Activated CD4-positive, alpha-beta T cell treated with anti-CD3 and anti-CD28 coated beads, Interleukin-2, Interleukin-4, amounts not matched to agents 100 ng/mL and 50 ng/mL, durations not matched to agents 16 hours and 8 hours (primary cell): Measurements from ENCODE around the gene CABP4.

Experiments
- DNase-seq: peaks from one replicate; pipeline ENCODE4 v3.0.0-alpha.2; 2020; ENCODE audit warnings: low spot score

The CABP4 gene

DNA sequence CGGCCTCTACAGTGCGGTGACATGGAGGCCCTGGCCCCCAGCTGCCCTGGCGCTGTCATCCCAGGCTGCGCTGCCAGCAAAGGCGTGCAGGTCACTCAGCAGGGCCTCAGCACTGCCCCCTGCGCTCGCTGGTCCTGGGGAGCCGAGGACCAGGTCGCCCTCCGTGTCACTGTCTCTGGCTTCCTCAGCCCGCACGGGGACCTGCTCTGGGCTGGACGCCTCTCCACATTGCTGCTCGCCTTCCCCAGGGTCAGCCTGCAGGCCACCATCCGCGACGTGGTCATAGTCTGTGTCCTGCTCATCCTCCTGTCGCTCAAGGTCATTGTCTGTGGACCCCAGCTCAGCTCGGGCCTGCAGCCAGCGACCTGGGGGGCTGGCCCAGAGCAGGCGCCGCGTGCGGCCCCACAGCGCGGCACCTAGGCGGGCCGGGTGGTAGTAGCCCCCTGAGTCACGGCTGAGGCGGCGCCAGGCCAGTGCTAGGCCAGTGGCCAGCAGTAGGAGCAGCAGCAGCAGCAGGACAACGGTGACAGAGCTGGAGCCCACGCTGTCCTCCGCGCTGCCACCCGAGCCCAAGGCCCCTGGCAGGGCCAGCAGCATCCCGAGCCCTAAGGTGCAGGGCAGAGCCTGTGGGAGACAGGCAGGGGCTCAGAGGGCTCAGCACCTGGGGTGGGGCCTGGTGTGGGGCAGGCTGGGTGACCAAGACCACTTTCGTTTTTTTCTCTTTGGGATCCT, 19.3 kb upstream of the CABP4 start:
- no peak for DNase-seq

DNA sequence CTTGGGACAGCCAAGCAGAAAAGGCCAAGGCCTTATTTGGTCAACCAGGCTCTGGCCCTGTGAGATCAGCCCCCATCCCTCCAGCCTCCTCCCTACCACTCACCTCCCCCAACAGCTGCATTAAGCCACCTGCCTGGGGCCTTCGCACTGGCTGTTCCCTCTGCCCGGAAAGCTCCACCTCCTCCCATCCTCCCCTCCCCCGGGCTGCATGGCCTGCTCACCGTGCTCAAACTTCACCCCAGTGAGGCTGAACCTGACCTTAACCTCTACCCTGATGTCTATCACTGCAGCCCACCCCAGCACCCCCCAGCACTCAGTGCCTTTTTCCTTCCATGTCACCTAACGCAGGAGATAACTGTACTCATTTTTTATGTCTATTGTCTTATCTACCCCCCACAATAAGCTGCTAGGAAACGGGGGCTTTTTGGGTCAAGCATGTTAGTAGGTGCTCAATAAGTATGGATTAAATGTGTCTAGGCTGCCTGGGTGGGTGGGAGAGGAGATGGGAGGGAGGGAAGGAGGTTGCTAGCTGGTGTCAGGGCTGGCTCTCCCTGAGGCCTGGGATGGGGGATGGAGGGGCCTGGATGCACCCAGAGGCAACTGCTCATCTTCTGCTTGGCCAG, 18.6 kb upstream of the CABP4 start:
- peak; percentile 89 for DNase-seq

DNA sequence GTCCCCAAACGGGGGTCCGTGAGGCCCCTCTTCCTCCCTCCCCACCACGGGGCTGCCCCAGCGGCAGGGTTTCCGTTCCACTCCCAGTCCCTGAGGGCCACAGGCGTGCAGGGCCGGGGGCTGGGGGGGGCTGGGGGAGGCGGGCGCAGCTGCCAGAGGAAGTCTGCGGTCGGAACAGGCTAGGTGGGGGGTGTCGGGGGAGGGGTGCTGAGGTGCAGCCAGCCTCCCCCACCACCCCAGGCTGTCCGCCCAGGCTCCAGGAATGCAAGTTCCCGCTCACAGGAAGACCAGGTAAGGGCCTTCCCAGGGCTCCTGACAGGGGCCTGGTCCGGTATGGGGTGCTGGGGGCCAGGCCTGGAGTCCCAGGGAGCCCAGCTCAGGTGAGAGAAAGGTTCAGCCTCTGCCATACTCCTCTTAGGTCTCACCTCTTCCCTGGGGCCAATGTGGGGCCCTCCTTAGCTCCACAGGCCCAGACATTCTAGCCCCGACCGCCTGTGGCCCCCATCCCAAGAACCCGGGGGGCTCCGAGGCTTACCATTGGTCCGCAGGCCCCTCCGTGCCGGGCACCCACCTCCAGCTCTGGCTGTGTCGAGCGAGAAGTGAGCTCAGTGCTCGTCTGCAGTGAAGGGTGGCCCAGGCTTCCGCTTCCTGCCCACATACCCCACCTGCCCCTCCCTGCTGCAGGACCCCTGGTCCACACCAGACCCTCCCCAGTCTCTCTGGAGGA, 17.9 kb upstream of the CABP4 start, which contains the start of gene PTPRCAP:
PTPRCAP (minus strand) TSS at position 601 of the 727 bp plus-strand sequence; CDS start at position 538, 63 bp downstream.
- peak; percentile 77 for DNase-seq

DNA sequence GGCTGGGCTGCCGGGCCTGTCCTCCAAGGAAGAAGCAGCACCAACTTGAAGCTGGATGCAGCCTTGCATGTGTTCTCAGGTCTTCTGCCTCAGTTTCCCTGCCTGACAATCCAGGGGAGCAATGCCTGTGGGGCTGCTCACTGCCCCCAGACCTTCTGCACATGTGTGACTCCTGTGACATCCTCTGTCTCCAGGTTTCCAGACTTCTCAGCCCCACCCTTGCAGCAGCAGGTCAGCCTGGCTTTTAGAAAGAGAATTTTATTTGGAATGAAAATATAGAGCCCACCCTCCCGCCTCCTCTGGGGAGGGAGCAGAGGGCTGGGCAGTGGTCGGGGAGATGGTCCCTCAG, 17.4 kb upstream of the CABP4 start:
- no peak for DNase-seq

DNA sequence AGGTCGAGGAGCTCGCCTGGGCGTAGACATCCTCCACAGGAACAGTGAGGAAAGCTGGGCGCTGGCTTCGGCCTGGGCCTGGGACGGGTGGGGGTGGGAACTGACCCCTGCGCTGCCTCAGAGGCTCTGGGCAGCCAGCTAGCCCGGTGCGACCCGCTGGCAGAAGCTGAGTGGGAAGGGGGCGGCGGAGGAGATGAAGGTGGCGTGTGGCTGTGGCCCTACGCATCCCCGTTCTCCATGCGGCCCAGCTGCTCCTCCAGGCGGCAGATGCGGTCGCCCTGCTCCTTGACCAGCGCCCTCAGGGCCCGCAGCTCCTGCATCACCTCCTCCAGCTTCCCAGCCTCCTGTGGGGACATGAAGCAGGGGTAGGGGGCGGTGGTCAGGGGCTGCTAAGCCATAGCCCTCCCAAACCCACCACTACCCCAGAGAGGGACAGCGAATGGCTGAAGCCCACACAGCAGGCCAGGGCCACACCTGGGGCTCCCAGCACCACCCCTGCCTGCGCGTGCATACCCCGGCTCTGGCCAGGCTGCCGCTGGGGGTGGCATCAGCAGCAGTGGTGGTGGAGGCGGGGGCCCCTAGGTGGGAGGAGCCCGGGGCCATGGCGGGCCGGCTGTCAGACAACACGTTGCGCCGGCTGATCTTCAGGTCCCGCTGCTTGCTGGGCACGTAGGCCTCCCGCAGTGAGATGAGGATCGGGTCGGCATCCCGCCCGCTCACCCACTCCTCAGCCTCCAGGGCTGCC, 16.8 kb upstream of the CABP4 start:
- DNase-seq: peak; percentile 88

DNA sequence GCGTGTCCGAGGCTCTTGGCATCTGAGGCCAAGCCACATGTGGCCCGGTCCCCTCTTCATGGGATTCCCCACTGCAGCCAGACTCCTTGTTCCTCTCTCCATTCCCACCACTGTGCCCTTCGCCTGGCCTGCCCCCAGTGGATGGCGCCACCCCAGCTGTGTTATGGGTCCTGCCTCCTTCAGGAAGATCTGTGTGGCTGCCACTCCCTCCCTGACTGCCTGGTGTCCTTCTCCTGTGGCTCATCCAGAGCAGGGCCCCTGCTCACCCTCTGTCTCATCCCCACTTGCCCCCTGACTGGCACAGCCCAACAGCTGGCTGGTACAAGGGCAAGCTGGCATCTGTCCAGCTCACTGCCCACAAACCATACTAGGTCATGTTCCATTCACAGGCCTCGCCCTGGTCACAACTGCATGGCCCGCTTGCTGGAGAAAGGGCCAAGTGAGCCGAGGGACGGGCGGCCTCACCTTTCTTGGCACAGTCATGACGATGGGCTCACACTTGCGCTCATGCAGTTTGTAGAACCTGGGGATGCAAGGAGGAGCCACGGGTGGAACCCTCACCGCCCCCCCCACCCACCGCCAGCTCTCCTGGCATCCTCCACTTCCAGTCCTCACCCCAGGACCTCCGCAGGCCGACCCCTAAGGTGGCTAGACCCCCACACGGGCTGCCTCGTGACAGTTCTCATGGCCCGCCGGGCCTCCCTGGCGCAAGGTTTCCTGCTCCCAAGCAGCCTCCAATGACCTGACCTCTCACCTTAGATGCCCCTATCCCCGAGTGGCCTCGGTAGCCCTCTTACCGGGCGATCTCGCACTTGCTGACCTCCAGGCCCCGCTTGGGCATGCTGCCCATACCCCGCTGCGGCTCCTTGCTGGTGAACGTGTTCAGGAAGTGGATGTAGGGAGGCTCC, 15.6 kb upstream of the CABP4 start:
- no peak for DNase-seq

DNA sequence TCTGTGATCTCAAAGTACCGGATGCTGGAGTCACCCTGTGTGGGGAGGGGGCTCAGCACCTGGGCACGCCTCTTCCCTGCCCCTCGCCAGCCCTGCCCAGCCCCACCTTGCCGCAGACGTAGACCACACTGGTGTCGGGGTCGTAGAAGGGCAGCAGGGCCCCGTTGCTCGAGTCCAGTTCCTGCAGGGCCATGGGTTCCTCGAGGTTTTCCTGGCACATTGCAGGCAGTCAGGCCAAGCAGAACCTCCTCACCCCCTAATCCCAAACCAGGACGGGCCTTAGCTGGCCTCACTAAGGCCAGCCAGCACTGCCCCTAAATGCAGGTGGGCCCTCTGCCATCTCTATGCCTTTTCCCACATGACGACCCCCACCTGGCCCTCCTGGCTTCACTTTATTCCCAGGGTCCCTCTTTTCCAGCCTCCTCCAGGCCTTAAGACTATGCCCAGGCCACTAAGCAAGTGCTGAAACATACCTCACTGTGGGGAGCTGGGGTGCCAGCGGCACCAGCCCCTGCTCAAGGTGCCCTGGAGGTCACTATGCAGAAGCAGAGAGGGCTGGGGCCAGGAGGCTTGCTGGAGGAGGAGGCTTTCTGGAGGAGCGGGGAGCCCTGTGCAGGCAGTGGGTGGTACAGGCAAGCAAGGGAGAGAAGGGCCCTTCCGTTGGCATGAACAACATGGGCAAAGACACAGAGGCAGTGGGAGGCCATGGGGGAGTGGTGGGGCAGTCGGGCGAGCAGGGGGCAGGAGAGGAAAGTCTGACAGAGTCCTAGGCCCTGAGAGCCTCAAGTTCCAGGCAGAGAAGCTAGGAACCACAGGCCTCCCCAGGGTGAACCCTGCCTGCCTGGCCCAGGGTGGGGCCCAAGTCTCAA, 14.7 kb upstream of the CABP4 start:
- DNase-seq: no peak

DNA sequence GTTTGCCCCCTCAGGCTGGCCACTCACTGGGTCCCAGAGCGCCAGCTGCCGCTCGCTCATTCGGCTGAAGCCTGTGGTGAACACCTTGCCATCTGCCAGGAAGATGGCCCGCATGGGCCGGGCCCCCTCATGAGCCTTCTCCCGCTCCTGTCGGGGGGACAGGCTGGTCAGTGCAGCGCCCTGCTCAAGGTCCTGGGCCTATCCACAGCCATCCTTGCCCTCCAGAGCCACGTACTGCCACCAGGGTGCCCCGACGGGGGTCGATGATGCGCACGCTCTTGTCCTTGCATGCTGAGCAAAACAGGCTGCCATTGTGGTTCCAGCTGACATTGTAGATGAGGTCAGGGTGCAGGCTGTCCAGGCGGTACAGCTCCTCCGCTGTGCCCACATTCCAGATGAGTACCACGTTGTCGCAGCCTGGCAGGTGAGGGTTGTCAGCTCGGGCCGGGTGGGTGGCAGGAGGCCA, 14.0 kb upstream of the CABP4 start:
- no peak for DNase-seq

DNA sequence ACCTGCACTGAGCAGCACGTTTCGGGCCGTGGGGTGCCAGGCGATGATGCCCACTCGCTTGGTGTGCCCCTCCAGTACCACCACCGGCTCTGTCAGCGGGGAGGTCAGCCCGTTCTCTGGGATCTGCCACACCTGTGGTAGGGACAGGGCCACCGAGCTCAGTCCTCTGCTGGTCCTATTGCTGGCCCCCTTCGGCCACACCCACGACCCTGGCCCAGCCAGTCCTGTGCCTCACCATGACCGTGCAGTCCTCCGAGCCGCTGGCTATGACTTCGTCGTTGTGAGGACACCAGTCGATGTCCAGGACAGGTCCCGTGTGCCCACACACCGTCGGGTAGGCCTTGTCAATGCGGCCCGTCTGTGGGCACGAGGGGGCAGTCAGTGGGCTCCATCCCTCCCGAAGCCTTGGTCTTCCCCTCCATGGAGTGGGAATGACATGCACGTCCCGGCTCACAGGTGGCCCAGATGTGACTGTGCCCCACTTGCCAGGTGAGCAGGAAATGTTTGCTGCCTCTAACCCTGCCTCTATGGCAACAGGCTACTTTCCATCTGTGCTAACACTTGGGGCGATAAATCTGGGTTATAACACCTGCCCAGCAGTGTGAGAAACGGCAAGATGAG, 13.3 kb upstream of the CABP4 start:
- no peak for DNase-seq

DNA sequence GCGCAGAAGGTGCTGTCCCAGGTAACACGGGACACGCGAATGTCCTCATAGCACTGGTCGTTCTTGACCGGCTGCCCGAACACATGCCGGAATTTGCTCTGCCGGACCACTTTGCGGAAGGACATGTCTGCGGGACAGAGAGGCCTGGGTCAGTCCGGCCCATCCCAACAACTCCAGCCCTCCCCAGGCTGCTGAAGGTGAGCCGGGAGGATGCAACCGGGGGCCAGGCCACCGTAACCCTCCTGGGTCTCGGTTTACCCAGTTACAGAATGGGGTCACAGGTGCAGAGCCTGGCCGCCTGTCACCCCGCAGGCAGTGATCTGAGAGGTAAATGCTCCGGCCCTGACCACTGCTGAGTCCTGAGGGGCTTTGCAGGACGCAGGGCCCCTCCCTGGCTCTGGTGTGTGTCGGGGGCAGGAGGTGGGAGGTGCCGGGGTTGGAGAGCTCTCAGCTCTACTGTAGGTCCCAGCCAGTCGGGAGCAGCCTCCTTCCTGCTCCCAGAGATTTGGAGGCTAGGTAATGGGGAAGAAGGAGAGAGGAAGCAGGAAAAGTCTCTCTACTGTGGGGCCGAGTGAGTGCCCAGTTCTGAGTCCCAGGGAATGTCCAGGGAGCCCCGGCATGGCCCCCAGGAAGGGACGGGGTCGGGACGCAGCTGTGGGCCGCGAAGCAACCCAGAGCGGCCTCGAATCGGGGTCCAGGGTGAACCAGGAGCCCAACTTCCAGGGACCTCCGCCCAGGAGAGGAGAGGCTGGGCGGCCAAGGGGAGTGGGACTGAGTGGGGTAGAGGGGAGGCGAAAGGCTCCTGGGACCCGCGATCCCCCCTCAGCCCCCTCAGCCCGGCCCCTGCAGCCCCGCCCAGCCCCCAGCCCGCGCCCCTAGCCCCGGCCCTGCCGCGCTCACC, 12.4 kb upstream of the CABP4 start:
- DNase-seq: no peak

DNA sequence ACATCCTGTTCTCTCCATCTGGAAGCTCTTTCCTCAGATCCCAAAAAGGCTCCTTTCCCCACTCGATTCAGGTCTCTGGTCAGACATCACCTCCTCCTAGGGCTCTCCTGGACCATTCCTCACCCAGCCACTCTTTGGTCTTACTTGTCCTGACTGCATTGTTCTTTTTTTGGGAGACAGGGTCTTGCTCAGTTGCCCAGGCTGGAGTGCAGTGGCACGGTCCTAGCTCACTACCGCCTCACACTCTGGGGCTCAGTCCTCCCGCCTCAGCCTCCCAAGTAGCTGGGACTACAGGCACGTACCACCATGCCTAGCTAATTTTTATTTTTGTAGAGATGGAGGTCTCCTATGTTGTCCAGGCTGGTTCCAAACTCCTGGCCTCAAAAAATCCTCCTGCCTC, 9.6 kb upstream of the CABP4 start:
- no peak for DNase-seq

DNA sequence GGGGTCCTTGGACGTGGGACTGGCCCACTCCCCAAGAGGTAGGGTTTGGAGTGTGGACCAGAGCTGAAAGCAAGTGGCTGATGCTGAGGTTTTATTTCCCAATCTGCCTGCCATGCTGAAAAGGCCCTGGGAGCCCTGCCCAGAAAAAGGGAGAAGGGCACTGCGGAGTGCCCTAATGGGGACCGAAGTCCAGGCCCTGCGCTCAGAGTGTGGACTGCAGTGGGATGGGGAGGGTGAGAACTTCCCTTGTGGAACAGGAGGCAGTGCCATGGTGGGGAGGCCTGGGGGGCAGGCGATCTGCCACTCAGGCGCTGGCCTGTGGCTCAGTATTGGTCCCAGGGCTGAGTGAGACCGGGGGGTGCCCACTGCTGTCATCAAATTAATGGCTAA, 6.9 kb upstream of the CABP4 start:
- DNase-seq: no peak

DNA sequence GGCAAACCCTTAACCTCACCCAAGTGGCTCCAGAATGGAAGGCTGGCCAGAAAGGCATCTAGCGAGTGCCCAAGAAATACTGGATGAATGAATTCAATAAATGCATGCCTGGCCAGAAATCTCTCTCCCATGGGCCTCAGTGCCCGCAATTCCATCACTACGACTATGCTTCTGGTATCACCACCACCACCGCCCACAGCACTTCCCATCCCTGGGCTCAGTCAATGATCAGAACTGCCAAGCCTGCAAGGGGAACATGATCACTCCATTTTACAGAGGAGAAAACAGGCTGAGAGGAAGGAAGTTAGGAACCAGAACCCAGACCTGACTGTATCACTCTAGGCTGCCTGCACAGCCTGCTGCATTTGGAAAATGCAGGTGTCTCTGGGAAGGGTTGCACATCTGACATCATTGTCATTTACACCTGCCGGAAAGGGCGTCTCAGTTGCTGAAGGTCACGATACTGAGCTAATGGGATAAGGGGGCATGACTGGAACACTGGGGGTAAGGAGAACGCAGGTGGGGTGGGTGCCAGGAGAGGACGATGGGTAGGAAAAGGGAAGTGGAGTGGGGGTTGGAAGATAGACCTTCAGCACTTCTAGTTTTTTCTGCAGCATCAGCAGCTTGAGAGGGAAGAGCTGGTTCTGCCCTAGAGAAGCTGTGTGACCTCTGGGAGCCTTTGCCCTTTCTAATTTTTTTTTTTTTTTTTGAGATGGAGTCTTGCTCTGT, 5.9 kb upstream of the CABP4 start:
- DNase-seq: no peak

DNA sequence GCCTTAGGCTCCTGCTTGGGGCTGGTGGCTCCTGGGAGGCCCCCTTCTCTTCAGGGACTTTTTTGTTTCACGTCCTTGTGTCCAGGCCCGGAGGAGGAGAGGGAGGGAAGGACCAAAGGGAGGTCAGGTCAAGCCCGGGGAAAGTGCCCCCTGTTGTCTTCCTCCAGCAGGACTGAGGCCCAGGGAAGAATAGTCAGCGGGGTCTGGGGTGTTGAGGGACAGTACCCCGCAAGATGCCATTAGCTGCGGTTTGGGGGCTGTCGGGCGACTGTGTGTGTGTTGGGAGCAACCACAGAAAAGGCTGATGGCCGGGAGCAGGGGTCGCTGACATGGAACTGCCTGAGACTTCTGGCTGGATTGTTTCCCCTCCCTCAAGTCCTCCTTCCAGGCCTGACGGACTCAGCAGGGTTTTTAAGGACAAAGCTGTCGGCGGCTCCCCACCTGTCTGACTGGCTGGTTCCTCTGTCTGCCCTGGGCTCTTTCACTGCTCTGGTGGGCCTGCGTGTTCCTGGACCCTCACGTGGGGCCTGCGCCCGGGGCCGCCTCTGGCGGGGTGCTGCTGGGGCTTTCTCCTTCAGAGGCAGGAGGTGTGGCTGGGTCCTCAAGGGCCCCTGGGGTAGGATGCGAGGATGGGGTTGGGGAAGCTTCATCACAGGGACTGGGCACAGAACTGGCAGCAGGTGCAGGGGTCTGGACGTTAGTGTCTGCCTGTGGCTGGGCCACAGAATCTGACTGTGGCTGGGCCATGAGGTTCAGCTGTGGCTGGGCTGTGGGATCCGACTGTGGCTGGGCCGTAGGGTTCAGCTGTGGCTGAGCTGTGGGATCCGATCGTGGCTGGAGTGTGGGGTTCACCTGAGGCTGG, 4.1 kb upstream of the CABP4 start:
- no peak for DNase-seq

DNA sequence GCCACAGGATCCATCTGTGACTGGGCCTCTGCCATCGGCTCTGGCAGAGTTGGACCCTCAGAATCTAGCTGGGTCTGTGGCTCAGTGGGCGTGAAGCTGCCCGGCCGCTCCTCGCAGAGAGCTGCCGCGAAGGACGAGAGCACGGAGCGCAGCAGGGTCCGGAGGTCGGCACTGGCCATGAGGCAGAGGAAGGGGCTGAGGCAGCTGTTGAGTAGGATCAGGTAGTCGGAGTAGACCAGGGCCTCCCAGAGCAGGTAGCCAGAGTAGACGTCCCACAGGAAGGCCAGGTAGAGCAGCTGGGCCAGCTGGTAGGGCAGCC, 3.5 kb upstream of the CABP4 start:
- no peak for DNase-seq

DNA sequence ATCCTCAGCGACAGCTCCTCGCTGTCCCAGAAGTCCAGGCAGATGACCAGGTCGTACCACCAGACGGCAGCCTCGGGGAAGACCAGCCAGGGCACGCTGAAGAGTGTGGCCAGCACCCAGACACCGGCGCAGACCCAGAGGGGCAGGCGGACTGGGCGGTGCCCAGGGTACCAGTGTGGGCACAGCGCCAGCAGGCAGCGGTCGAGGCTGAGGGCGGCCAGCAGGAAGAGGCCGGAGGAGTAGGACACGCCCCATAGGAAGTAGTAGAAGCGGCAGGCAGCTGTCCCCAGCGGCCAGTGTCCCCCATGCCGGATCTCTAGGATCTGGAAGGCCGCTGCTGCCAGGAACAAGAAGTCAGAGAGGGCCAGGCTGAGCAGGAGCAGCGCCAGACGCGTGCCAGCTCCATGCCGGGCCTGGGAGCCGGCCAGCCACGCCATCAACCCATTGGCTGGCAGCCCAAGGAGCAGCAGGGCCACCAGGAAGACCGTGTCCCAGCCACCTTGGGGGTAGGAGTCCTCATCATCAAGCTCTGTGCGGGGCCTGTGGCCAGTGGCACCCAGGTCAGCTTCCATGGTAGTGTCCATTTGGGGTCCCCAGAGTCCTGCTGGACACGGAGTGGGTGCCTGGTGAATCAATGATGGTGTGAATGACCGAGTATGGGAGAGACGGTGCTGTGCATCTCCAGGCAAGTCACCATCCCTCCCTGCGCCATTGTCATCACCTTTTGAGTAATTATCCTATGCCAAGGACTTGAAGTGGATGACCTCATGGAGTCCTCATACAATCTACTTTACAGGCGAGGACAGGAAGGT, 2.8 kb upstream of the CABP4 start, which contains the start of gene GPR152:
GPR152 (minus strand) TSS at position 589 of the 812 bp plus-strand sequence; CDS start at position 584, 5 bp downstream.
- DNase-seq: no peak
